GM18508 (cell line): ENCODE data around the gene TEAD1.

ENCODE experiments used
- ATAC-seq: cut with Tn5 transposase; IDR thresholded peaks from one replicate; pipeline ENCODE4 v1.9.1; 2021; ENCODE audit warnings: moderate number of reproducible peaks; ENCODE audit not compliant: insufficient read depth, unreplicated experiment

Gene TEAD1

GRCh38 chr11:12827369-12827768, 153.1 kb downstream of the TEAD1 start:
- ATAC-seq: no peak

GRCh38 chr11:12827929-12828812, 153.9 kb downstream of the TEAD1 start:
- no peak for ATAC-seq

GRCh38 chr11:12829131-12829530, 154.9 kb downstream of the TEAD1 start:
- no peak for ATAC-seq

GRCh38 chr11:12829540-12830314, 155.5 kb downstream of the TEAD1 start:
- ATAC-seq: no peak

- ATAC-seq: no peak
Observed at GRCh38 chr11:12831471-12832202, 157.4 kb downstream of the TEAD1 start.

- no peak for ATAC-seq
Observed at GRCh38 chr11:12832480-12833224, 158.4 kb downstream of the TEAD1 start.

GRCh38 chr11:12834166-12834565, 159.9 kb downstream of the TEAD1 start:
- ATAC-seq: no peak

- ATAC-seq: no peak
Observed at GRCh38 chr11:12834630-12835029, 160.4 kb downstream of the TEAD1 start.

- no peak for ATAC-seq
Observed at GRCh38 chr11:12835286-12835685, 161.1 kb downstream of the TEAD1 start.

GRCh38 chr11:12838463-12839123, 164.4 kb downstream of the TEAD1 start:
- ATAC-seq: no peak

- ATAC-seq: no peak
Observed at GRCh38 chr11:12840871-12841660, 166.8 kb downstream of the TEAD1 start.

GRCh38 chr11:12841946-12842630, 167.9 kb downstream of the TEAD1 start:
- no peak for ATAC-seq

- ATAC-seq: no peak
Observed at GRCh38 chr11:12842933-12843636, 168.9 kb downstream of the TEAD1 start.

GRCh38 chr11:12845163-12845562, 170.9 kb downstream of the TEAD1 start:
- ATAC-seq: no peak

GRCh38 chr11:12845739-12846358, 171.6 kb downstream of the TEAD1 start:
- no peak for ATAC-seq

GRCh38 chr11:12846786-12847615, 172.8 kb downstream of the TEAD1 start:
- ATAC-seq: no peak
